ENCODE measurements around the gene NRCAM.

Gene NRCAM

DNA sequence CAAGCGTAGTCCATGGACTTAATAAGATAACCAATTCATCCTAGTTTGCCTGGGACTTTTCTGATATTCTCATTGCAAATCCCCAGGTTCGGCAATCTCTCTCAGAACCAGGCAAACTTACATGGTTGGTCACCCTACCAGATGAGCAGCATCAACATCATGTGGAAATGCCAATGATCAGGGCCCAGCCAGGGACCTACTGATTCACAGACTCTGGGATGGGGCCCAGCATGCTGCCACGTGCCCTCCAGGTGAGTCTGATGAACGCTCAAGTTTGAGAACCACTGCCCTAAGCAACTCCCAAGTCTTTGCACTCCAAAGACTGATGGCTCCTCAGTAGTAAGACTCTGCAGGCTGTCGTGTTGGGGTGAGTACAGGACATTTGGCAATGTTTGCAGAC lies 328.8 kb downstream of the NRCAM start:
- no peak overlapping the region for H3K4me3 ChIP-seq (ENCODE audit: low read depth, low read length)
- H3K27ac ChIP-seq, result no peak overlapping the region
- no peak overlapping the region for H3K9ac ChIP-seq
- H3K9me3 ChIP-seq (ENCODE audit: control insufficient read depth, low read length), result no peaks in the 10 kb centered on the region
- no peaks in the 10 kb centered on the region for H3K36me3 ChIP-seq (ENCODE audit: control insufficient read depth, insufficient read depth, low read length)
- H3K4me1 ChIP-seq, result no peaks in the 10 kb centered on the region
- H2AFZ ChIP-seq, result no peak overlapping the region
- H3K79me2 ChIP-seq, result no peaks in the 10 kb centered on the region
- H3K4me2 ChIP-seq (ENCODE audit: low read length), result no peak overlapping the region
- TF ChIP-seq, protein P1, sequence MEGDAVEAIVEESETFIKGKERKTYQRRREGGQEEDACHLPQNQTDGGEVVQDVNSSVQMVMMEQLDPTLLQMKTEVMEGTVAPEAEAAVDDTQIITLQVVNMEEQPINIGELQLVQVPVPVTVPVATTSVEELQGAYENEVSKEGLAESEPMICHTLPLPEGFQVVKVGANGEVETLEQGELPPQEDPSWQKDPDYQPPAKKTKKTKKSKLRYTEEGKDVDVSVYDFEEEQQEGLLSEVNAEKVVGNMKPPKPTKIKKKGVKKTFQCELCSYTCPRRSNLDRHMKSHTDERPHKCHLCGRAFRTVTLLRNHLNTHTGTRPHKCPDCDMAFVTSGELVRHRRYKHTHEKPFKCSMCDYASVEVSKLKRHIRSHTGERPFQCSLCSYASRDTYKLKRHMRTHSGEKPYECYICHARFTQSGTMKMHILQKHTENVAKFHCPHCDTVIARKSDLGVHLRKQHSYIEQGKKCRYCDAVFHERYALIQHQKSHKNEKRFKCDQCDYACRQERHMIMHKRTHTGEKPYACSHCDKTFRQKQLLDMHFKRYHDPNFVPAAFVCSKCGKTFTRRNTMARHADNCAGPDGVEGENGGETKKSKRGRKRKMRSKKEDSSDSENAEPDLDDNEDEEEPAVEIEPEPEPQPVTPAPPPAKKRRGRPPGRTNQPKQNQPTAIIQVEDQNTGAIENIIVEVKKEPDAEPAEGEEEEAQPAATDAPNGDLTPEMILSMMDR (IDR thresholded peaks at IDR 0.05), result no peak
- no peaks in the 10 kb centered on the region for H3K27me3 ChIP-seq (ENCODE audit: control insufficient read depth, insufficient read depth, low read length)

DNA sequence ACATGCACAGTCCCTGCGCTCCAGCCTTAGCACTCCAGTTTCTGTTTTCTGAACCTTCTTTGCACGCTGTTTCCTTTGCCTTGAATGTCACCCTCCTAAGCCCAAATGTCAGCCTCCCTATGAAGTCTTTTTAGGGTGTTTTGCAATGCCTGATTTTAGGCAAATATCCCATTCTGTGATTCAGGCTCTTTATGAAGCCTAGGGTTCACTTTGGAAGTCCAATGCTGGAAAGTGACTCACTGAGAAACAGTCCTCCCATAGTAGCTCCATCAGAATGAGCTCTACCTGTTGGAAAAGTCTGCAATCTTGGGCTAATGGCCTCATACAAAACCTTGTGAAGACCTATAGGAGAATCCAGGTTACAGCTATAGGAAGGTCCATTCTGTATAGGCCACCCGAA lies 331.4 kb downstream of the NRCAM start:
- TF ChIP-seq, protein P1 (IDR thresholded peaks at IDR 0.05), result no peak
- H3K27me3 ChIP-seq (ENCODE audit: control insufficient read depth, insufficient read depth, low read length), result no peaks in the 10 kb centered on the region
- no peak overlapping the region for H2AFZ ChIP-seq
- no peak overlapping the region for H3K4me3 ChIP-seq (ENCODE audit: low read depth, low read length)
- no peak overlapping the region for H3K4me2 ChIP-seq (ENCODE audit: low read length)
- no peaks in the 10 kb centered on the region for H3K79me2 ChIP-seq
- H3K4me1 ChIP-seq, result no peaks in the 10 kb centered on the region
- H3K9ac ChIP-seq, result no peak overlapping the region
- H3K9me3 ChIP-seq (ENCODE audit: control insufficient read depth, low read length), result no peaks in the 10 kb centered on the region
- no peak overlapping the region for H3K27ac ChIP-seq
- no peaks in the 10 kb centered on the region for H3K36me3 ChIP-seq (ENCODE audit: control insufficient read depth, insufficient read depth, low read length)

DNA sequence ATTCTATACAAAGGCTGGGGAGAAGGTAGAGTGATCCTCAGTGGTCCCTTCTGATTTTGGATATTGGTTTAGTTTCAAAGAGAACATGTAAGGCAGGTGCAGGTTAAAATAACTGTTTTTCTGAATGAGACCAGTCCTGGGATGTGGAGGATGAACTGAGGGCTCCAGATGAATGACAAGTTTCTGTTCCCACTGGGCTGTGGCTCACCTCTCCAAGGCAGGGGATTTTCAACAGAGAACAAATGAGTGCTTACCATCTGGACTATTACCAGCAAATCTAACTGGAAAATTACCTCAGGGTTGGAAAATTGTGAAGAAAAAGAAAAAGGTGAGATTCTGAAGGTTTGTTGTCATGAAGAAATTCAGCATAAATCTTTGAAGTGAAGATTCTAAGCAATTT lies 334.1 kb downstream of the NRCAM start:
- no peak overlapping the region for H3K4me2 ChIP-seq (ENCODE audit: low read length)

DNA sequence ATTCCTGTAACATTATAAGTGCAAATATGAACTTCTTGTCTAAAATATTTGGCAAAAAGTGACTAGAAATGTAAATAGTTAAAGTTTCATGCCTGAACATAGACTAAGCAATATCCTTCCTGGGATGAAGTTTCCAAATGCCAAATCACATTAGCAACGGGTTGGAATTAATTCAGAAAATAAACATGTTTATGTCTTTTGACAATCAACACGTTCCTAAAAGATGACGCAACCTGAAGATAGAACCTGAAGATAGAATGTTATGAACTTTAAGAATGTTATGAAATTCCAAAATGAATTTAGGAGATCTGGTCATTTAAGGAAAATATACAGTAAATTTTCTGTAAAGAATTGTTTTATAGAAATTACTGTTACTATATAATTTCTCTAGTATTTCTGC lies 335.3 kb downstream of the NRCAM start:
- TF ChIP-seq, protein P1 (IDR thresholded peaks at IDR 0.05), result no peak
- Histone ChIP-seq H3K9ac (no peak overlapping the region), H3K9me3 (ENCODE audit: control insufficient read depth, low read length) (no peaks in the 10 kb centered on the region), H3K27me3 (ENCODE audit: control insufficient read depth, insufficient read depth, low read length) (no peaks in the 10 kb centered on the region), H2AFZ (no peak overlapping the region), H3K36me3 (ENCODE audit: control insufficient read depth, insufficient read depth, low read length) (no peaks in the 10 kb centered on the region), H3K79me2 (no peaks in the 10 kb centered on the region), H3K27ac (no peak overlapping the region), H3K4me3 (ENCODE audit: low read depth, low read length) (no peak overlapping the region), H3K4me1 (no peaks in the 10 kb centered on the region), H3K4me2 (ENCODE audit: low read length) (no peak overlapping the region)

More for the DNA sequence above, 334.1 kb downstream of the NRCAM start:
- no peaks in the 10 kb centered on the region for H3K9me3 ChIP-seq (ENCODE audit: control insufficient read depth, low read length)
- H3K79me2 ChIP-seq, result no peaks in the 10 kb centered on the region
- no peaks in the 10 kb centered on the region for H3K4me1 ChIP-seq
- H3K36me3 ChIP-seq (ENCODE audit: control insufficient read depth, insufficient read depth, low read length), result no peaks in the 10 kb centered on the region
- H2AFZ ChIP-seq, result no peak overlapping the region
- no peak overlapping the region for H3K27ac ChIP-seq
- TF ChIP-seq, protein P1 (IDR thresholded peaks at IDR 0.05), result no peak
- no peak overlapping the region for H3K4me3 ChIP-seq (ENCODE audit: low read depth, low read length)
- no peak overlapping the region for H3K9ac ChIP-seq
- no peaks in the 10 kb centered on the region for H3K27me3 ChIP-seq (ENCODE audit: control insufficient read depth, insufficient read depth, low read length)

DNA sequence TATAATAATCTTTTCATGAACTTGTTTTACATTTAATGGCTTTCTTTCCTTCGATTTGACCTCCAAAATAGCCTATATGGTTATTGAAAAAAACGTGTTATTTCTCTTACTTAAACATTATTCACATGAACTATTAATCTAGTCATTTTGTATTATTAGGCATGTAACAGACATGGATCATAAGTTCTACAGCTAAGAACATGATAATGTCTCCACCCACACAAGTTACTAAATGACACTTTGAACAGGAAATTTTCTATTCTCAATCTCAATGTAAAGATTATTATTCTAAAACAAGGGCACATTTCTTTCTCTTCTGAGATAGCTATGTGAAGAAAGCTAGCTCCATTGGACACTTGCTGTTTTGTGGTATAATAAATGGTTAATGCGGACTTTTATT lies 336.0 kb downstream of the NRCAM start:
- no peak overlapping the region for H3K4me3 ChIP-seq (ENCODE audit: low read depth, low read length)
- no peak overlapping the region for H3K27ac ChIP-seq
- H3K27me3 ChIP-seq (ENCODE audit: control insufficient read depth, insufficient read depth, low read length), result no peaks in the 10 kb centered on the region
- no peak overlapping the region for H3K9ac ChIP-seq
- H3K9me3 ChIP-seq (ENCODE audit: control insufficient read depth, low read length), result no peaks in the 10 kb centered on the region
- no peaks in the 10 kb centered on the region for H3K4me1 ChIP-seq
- TF ChIP-seq, protein P1 (IDR thresholded peaks at IDR 0.05), result no peak
- no peaks in the 10 kb centered on the region for H3K36me3 ChIP-seq (ENCODE audit: control insufficient read depth, insufficient read depth, low read length)
- no peak overlapping the region for H2AFZ ChIP-seq
- H3K79me2 ChIP-seq, result no peaks in the 10 kb centered on the region
- H3K4me2 ChIP-seq (ENCODE audit: low read length), result no peak overlapping the region

All from parathyroid adenoma (tissue), 2 donors.